A549 treated with ZK216348 at 1 μM for 4 hours (cell line): ENCODE results near the gene PTPN12. TPM values are rescaled to one million over a fixed set of nuclear protein-coding genes. Genes with fewer than 3 reads are reported as not detected.

Experiments
- total RNA-seq: library from RNA; stranded (reverse); fragments of 200-300 nt; extraction: Qiagen RNA extraction; gene quantifications from 5 replicates; pipeline ENCODE4 v1.2.3, GENCODE V29; 2022; ENCODE audit warnings: low read depth

PTPN12 gene
- total RNA-seq: 54.8 to 88.1 TPM (median 61.5 TPM) in 5 replicates

DNA sequence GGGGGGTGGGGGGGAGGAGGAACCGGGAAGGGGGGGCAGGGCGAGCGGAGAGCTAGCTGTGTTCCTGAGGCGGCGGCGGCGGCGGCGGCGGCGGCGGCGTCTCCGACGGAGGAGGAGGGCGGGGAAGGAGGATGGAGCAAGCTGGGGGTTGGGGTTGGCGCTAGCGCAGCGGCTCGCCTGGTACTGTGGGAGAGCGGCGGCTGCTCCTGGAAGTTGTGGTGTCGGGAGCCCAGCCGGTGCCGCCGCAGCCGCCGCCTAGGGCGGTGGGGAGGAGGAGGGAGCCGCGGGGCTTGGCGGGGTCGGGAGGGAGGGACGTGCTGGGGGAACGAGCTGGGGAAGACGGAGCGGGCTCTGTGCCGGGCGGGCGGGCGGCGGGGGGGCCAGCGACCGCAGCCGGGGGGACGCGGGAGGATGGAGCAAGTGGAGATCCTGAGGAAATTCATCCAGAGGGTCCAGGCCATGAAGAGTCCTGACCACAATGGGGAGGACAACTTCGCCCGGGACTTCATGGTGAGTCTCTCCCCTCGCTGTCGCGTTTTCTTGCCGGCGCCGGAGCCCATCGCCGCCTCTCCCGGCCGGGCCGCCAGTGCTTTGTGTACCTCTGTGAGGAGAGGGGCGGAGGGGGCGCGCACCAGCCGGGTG, at the start of gene PTPN12:
Gene PTPN12, plus strand, starts transcription at position 160 of the 642 bp plus-strand sequence. Its CDS starts 252 bp downstream, at position 412.

Other genes with a start within 250 kb of the PTPN12 start
- gene GSAP, start 120.9 kb upstream of the PTPN12 start, total RNA-seq: 2.7 to 4.0 TPM (median 2.8 TPM) in 5 replicates
- 7.3 to 10.7 TPM (median 8.6 TPM) in 5 replicates for gene RSBN1L, start 159.2 kb downstream of the PTPN12 start, total RNA-seq